Naive B cell (primary cell): ENCODE measurements around the gene LEPROT. TPM values are rescaled to one million over a fixed set of nuclear protein-coding genes. Genes with fewer than 3 reads are reported as not detected.

Source experiments
- ATAC-seq, 2 donors: fragments of 150-1000 bp; cut with Tn5 transposase; 2 replicates each; pipeline ENCODE4 v1.10.0; 2021; ENCODE audit warnings: low read depth in 2 of 2, mild to moderate bottlenecking in 2 of 2, moderate library complexity in 2 of 2
- DNase-seq: peaks from one replicate; pipeline ENCODE4 v3.0.0; 2022
- H3K27ac Mint-ChIP-seq, 6 donors: one replicate each; pipeline ENCODE4 v1.8.0; 2020 to 2022; ENCODE audit warnings: mild to moderate bottlenecking in 6 of 6, mixed read lengths in 6 of 6, moderate library complexity in 5 of 6, inconsistent platforms in 2 of 6
- H3K27me3 Mint-ChIP-seq, 3 donors: one replicate each; pipeline ENCODE4 v1.8.0; 2021 to 2022; ENCODE audit warnings: mixed read lengths in 3 of 3, mild to moderate bottlenecking in 1 of 3
- H3K36me3 Mint-ChIP-seq, 2 donors: one replicate each; pipeline ENCODE4 v1.8.0; 2020 to 2022; ENCODE audit warnings: mixed read lengths in 2 of 2, inconsistent platforms in 1 of 2, mild to moderate bottlenecking in 1 of 2
- H3K4me1 Mint-ChIP-seq, 3 donors: one replicate each; pipeline ENCODE4 v1.8.0; 2020 to 2022; ENCODE audit warnings: mixed read lengths in 3 of 3, inconsistent platforms in 1 of 3, mild to moderate bottlenecking in 1 of 3, moderate library complexity in 1 of 3
- H3K4me3 Mint-ChIP-seq, 8 donors: one replicate each; pipeline ENCODE4 v1.8.0; 2020 to 2022; ENCODE audit warnings: mild to moderate bottlenecking in 8 of 8, mixed read lengths in 8 of 8, moderate library complexity in 8 of 8, inconsistent platforms in 2 of 8
- H3K9me3 Mint-ChIP-seq, 7 donors: one replicate each; pipeline ENCODE4 v1.8.0; 2020 to 2022; ENCODE audit warnings: mixed read lengths in 7 of 7, mild to moderate bottlenecking in 5 of 7, inconsistent platforms in 2 of 7, moderate library complexity in 1 of 7
- polyA plus RNA-seq, 6 donors: library from polyadenylated mRNA; unstranded; fragments of 300-500 nt; fragmentation: Illumina TruSeq; gene quantifications; one replicate each; pipeline ENCODE4 v1.2.3, GENCODE V29; 2021; ENCODE audit warnings: low read depth in 6 of 6

Gene LEPROT
- polyA plus RNA-seq, 6 donors from 2014 or later, result 7.9 to 11.1 (median 8.1) TPM; not detected in 1

DNA sequence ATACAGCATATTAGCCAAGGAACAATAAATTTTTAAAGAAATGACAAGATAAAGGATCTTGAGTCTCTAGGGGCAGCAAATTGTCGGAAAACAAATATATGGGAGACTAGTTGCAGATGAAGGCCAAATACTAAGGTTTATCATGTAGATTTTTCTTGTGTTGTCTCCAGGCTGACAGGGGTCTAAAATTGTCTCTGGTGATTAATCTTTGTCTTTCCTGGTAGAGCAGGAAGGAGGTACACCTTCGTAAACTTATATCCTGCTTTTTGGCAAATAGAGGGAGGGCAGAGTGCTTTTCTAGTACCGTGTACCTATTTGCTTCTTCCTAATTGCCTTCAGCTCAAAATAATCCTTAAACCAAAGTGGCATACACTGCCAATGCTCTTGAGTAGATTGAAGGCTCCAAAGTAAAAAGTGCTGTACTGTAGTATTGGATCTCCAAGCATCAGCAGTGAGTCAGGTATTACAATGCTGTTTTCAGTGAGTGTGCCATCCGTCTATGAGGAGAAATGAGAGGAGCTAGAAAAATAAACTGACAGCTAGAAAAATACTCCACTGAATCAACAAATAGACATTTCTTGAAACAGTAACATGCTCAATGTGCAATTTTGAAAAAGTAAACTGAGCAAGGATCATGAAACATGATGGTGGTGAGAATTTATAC, 1.8 kb upstream of the LEPROT start:
- H3K4me3 Mint-ChIP-seq, result peak overlapping the region in 3 of 8 donors; percentile 39 to 97 (median 48)
- peaks cover 6 to 12% (median 9%) of the 10 kb centered on the region in 3 donors for H3K4me1 Mint-ChIP-seq
- H3K9me3 Mint-ChIP-seq, result no peaks in the 10 kb centered on the region
- peaks cover 5 to 12% (median 9%) of the 10 kb centered on the region in 3 donors for H3K27me3 Mint-ChIP-seq
- H3K27ac Mint-ChIP-seq, result no peak overlapping the region
- H3K36me3 Mint-ChIP-seq, result no peaks in the 10 kb centered on the region
- no peak for ATAC-seq
- no peak for DNase-seq

DNA sequence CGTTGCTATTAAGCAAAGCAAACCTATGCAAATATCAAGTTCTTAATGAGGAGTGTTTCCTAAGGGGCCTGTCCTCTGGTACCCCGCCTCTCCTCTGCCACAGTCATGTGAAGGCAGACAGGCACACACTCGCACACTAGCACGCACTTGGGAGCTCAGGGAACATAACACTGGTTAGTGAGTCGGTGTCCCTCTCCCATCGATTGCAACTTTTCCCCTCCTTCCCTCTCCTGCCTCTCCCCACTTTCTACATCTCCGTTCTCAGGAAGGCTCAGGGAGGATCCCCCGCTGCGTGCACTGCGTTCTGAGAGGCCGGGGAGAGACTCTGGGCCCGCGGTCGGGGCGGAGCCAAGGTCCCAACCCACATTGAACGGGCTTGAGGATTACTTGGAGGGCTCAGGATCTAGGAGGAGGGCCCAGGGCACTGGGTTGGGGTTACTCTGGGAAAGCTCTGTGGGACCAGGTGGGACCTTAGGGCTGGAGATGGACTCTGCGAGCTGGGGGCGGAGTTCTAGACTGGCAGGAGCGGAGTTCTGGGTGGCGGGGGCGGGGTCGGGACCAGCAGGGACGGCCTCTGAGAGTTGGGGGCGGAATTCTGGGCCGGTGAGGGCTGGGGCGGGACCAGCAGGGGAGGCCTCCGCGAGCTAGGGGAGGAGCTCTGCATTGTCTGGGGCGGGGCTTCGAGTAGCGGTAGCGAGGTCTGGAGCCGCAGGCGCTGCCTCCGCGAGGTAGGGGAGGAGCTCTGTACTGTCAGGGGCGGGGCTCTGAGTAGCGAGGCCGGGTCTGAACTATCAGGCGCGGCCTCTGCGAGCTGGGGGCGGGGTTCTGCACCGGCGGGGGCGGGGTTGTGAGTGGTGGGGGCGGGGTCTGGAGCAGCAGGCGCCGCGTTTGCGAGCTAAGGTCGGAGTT, 533 bp upstream of the LEPROT start:
- H3K27me3 Mint-ChIP-seq, result peaks cover 0 to 9% (median 9%) of the 10 kb centered on the region in 3 donors
- H3K36me3 Mint-ChIP-seq, result no peaks in the 10 kb centered on the region
- peak overlapping the region in 1 of 8 donors; percentile 97 for H3K4me3 Mint-ChIP-seq
- peaks cover 6 to 12% (median 9%) of the 10 kb centered on the region in 3 donors for H3K4me1 Mint-ChIP-seq
- peak; percentile 98 for DNase-seq
- ATAC-seq, result peak; percentile 87
- peak overlapping the region in 5 of 6 donors; percentile 91 to 97 (median 94) for H3K27ac Mint-ChIP-seq
- no peaks in the 10 kb centered on the region for H3K9me3 Mint-ChIP-seq

DNA sequence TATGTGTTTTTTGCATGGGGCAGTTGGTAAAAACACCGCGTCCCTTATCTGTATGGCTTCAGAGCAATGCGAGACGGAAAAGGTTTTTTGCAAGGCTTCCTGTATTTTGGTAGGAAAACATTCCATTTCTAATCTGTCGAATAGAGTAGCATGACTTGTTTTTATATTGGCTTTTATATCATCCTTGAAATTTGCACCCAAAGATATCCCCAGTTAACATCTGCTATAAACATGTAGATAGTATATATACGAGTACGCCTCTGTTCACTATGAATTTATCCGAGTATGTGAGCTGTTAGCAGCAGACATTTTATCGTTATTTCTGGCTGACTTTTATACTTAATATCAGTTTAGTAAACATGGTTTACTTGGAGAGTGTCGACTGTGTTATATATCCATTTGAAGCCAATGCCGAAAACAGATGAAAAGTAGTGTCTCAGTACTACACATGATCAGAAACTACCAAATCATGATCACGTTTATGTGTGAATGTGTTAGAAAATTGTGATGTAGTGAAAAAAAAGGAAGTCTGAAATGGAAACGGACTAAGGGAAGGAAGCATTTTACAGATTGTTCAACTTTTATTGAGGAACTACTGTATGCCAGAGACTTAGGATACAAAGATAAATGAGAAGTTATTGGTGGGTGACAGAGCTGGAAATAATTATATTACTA, 1.0 kb downstream of the LEPROT start:
- H3K36me3 Mint-ChIP-seq, result peaks cover 5 to 15% of the 10 kb centered on the region in 2 donors
- H3K9me3 Mint-ChIP-seq, result no peaks in the 10 kb centered on the region
- no peak for DNase-seq
- peaks cover 0 to 5% (median 4%) of the 10 kb centered on the region in 3 donors for H3K27me3 Mint-ChIP-seq
- H3K27ac Mint-ChIP-seq, result no peak overlapping the region
- ATAC-seq, result no peak
- no peak overlapping the region for H3K4me3 Mint-ChIP-seq
- peaks cover 6 to 12% (median 9%) of the 10 kb centered on the region in 3 donors for H3K4me1 Mint-ChIP-seq

DNA sequence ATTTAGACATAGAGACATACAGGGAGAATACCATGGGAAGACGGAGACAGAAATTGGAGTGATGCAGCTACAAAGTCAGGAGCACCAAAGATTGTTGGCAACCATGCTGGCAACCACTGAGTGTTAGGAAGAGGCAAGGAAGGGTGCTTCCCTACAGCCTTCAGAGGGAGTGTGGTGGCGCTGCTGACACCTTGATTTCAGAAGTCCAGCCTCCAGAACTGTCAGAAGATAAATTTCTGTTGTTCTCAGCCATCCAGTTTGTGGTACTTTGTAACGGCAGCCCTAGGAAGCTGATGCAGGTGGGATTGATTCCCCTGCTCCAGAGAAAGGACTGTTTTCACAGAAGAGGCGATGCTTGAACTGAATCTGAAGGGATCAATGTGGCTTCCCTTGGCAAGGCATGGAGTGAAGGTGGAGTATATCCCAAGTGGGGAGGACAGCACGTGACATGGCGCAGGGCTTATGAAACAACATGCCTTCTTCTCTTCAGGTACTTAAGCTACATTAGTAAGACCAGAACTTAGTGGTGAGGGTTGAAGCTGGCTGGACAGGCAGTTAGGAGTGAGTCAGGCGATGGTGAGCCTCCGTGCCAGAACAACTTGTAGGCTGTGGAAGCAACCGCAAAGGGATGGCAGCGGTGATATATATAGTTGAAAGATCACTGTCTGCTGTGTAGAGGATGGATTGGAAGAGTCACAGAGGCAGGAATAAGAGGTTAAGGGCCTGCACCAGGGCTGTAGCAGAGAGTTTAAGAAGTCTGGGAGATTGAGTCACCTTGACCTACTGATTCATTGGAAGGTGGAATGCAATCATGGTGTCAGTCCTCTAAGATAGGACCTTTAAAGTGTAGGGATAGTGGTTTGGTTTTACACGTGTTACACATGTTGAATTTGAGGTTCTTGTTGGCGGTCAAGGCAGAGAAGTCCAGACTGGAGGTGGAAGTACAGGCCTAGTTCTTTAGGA, 2.1 kb downstream of the LEPROT start:
- H3K27ac Mint-ChIP-seq, result no peak overlapping the region
- H3K4me3 Mint-ChIP-seq, result no peak overlapping the region
- H3K27me3 Mint-ChIP-seq, result peaks cover 0 to 2% (median under 1%) of the 10 kb centered on the region in 3 donors
- ATAC-seq, result no peak
- H3K36me3 Mint-ChIP-seq, result peaks cover 5 to 17% of the 10 kb centered on the region in 2 donors
- H3K9me3 Mint-ChIP-seq, result no peaks in the 10 kb centered on the region
- peaks cover 6 to 12% (median 9%) of the 10 kb centered on the region in 3 donors for H3K4me1 Mint-ChIP-seq
- DNase-seq, result no peak

DNA sequence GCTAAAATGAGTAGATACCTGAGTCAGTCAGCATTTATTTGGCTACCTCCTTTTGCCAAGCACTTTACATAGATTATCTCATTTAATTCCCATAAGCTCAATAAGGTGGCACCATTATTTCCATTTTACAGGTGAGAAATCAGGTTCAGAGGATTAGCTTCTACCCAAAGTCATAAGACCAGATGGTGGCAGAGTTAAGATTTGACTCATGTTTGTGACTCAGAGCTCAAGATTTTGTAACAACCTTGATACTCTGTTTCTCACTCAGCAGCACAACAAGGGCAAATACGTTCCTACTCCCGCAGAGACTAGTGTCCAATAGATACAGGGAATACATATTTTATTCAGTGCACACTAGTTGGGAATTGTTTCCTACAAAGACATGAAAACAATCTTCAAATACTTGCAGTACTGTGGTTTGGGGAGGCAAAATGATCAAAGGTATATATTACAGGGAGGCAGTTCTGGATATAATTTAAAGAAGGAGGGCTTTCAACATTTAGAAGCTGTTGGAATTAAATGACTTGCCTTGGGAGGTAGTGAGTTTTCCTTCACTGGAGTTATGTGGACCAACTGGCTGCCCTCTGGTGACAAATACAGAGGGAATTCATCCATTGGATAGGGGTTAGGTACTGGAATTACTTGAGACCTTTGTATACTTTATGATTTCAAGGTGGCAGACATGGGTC, 3.6 kb downstream of the LEPROT start:
- ATAC-seq, result no peak
- Mint-ChIP-seq H3K9me3 (no peaks in the 10 kb centered on the region), H3K27me3 (no peaks in the 10 kb centered on the region), H3K36me3 (peaks cover 5 to 17% of the 10 kb centered on the region in 2 donors), H3K4me3 (no peak overlapping the region), H3K27ac (no peak overlapping the region), H3K4me1 (peaks cover 6 to 12% (median 9%) of the 10 kb centered on the region in 3 donors)
- no peak for DNase-seq

DNA sequence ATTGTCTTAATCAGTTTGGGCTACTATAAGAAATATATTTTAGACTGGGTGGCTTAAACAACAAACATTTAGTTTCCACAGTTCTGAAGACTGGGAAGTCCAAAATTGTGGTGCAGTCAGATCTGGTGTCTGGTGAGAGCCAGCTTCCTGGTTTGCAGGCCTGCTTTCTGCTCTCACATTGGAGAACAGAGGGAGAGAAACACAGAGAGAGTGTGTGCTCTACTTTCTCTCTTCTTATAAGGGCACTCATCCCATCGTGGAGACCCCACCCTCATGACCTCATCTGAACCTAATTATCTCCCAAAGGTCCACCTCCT, 4.1 kb downstream of the LEPROT start:
- no peak for ATAC-seq
- H3K4me3 Mint-ChIP-seq, result no peak overlapping the region
- H3K9me3 Mint-ChIP-seq, result no peaks in the 10 kb centered on the region
- peaks cover 5 to 17% of the 10 kb centered on the region in 2 donors for H3K36me3 Mint-ChIP-seq
- no peak for DNase-seq
- no peak overlapping the region for H3K27ac Mint-ChIP-seq
- no peaks in the 10 kb centered on the region for H3K27me3 Mint-ChIP-seq
- H3K4me1 Mint-ChIP-seq, result peaks cover 4 to 7% (median 7%) of the 10 kb centered on the region in 3 donors

DNA sequence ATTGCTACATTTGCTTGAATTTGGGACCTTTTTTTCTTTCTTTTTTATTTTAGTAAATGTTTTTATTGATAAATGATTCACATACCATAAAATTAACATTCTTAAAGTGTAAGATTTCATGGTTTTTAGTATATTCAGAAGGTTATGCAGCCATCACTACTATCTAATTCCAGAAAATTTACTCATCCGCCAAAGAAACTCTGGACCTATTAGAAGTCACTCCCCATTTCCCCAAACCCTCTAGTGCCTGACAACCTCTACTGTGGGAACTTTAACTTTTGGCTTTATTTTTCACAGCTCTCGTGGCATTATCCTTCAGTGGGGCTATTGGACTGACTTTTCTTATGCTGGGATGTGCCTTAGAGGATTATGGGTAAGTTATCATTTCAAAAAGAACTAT, 4.5 kb downstream of the LEPROT start:
- H3K27me3 Mint-ChIP-seq, result no peaks in the 10 kb centered on the region
- no peak for DNase-seq
- H3K4me1 Mint-ChIP-seq, result peaks cover 0 to 2% (median 2%) of the 10 kb centered on the region in 3 donors
- H3K36me3 Mint-ChIP-seq, result peaks cover 5 to 17% of the 10 kb centered on the region in 2 donors
- no peaks in the 10 kb centered on the region for H3K9me3 Mint-ChIP-seq
- ATAC-seq, result no peak
- no peak overlapping the region for H3K27ac Mint-ChIP-seq
- no peak overlapping the region for H3K4me3 Mint-ChIP-seq

DNA sequence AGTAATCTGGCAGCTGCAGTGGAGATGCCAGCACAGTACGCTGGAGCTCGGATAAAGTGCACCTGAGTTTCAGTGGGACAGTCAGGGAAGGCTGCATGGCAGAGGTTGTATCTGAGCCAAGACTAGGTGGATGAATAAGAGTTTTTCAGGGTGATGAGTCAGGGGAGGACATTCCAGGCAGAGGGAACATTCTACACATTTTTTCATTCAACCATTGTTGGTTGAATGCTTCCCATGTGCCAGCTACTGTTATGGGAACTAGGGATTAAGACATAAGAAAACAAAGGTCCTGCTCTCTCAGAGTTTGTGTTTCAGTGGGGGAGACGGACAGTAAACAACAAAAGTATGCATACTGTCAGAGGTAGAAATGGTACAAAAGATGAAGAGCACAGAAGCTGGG, 5.2 kb downstream of the LEPROT start:
- Mint-ChIP-seq H3K9me3 (no peaks in the 10 kb centered on the region), H3K4me3 (no peak overlapping the region), H3K27me3 (no peaks in the 10 kb centered on the region), H3K36me3 (peaks cover 5 to 17% of the 10 kb centered on the region in 2 donors), H3K4me1 (no peaks in the 10 kb centered on the region), H3K27ac (no peak overlapping the region)
- ATAC-seq (no peak), DNase-seq (no peak)

DNA sequence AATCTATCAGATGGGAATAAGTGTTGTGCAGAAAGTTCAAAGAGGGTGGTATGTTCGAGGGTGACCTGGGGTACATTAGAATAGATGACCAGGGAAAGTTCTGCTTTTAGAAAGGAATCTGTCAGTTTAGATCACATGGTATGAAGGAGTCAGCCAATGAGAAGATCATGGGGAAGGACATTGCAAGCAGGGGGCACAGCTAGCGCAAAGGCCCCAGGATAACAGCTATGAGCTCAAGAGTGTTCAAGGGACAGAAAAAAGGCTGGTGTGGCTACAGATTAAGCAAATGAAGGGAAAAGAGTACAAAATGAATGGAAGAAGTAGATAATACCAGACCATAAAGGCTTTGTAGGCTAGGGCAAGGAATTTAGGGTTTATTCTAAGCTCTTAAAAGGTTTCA, 8.6 kb downstream of the LEPROT start:
- H3K36me3 Mint-ChIP-seq, result peaks cover 5 to 17% of the 10 kb centered on the region in 2 donors
- no peaks in the 10 kb centered on the region for H3K9me3 Mint-ChIP-seq

DNA sequence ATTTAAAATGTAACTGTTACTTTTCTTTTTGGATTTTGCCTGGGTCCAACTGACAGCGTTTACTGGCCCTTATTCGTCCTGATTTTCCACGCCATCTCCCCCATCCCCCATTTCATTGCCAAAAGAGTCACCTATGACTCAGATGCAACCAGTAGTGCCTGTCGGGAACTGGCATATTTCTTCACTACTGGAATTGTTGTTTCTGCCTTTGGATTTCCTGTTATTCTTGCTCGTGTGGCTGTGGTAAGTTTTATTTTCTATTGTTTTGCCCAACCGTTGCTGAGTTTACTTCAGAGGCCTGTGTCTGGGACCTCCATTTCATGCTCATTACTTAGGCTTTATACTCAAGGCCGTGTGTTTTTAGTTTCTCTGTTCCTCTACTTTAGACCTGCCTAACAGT, 9.3 kb downstream of the LEPROT start:
- no peak overlapping the region for H3K27ac Mint-ChIP-seq
- no peak for ATAC-seq
- no peak overlapping the region for H3K4me3 Mint-ChIP-seq
- no peaks in the 10 kb centered on the region for H3K4me1 Mint-ChIP-seq
- peaks cover 5 to 17% of the 10 kb centered on the region in 2 donors for H3K36me3 Mint-ChIP-seq
- no peaks in the 10 kb centered on the region for H3K9me3 Mint-ChIP-seq
- DNase-seq, result no peak
- no peaks in the 10 kb centered on the region for H3K27me3 Mint-ChIP-seq

More for the DNA sequence above, 8.6 kb downstream of the LEPROT start:
- ATAC-seq (no peak), DNase-seq (no peak)
- H3K4me3 Mint-ChIP-seq, result no peak overlapping the region
- H3K4me1 Mint-ChIP-seq, result no peaks in the 10 kb centered on the region
- H3K27ac Mint-ChIP-seq, result no peak overlapping the region
- H3K27me3 Mint-ChIP-seq, result no peaks in the 10 kb centered on the region

DNA sequence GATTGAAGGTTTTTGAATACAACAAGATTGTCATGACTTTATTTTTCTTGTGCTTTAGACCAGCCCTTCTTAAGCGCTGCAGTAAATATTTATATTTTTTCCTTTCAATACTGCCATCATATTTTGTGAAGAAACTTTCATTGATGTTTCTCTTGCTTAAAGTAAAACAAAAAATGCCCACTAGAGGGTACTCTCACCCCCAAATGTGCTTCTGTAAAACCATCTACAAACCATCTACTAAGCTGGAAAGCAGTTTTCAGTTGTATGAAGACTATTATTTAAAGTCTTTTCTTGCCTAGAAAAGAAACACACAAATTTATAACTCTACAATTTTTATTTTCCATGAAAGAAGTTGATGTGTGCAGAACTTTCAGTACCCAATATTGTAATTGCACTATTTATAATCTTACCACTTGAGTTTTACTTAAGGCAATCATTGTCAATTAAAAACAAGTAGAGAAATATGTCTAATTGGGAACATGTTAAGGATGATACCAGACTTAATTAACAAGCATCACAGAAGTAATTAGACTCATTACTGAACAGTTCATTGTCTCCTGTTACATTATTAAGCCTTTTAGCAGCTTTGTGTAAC, 10.7 kb downstream of the LEPROT start:
- peaks cover 3 to 5% of the 10 kb centered on the region in 2 donors for H3K36me3 Mint-ChIP-seq

DNA sequence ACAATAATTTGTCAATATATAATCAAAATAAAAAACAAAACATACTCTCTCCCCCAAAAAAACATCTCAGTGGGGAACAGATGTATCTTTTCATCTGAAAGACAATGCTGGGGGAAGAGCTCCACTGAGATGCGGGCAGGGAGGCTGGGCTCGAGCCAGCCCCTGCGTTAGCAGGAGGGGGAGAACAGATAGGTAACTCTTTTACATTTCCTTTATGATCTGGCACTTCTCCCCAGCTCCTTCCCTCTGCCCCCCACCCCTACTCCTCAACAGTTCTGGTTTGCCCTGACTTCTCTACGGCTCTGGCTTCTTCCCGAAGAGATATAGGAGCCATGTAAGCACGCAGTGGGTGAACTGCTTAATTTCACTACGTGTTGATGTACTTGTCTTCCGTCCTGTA, 12.4 kb downstream of the LEPROT start:
- DNase-seq, result no peak
- H3K4me3 Mint-ChIP-seq, result no peak overlapping the region
- no peaks in the 10 kb centered on the region for H3K27me3 Mint-ChIP-seq
- no peaks in the 10 kb centered on the region for H3K4me1 Mint-ChIP-seq
- H3K9me3 Mint-ChIP-seq, result no peaks in the 10 kb centered on the region
- no peaks in the 10 kb centered on the region for H3K36me3 Mint-ChIP-seq
- no peak overlapping the region for H3K27ac Mint-ChIP-seq
- ATAC-seq, result no peak

More for the DNA sequence above, 10.7 kb downstream of the LEPROT start:
- Mint-ChIP-seq H3K4me3 (no peak overlapping the region), H3K9me3 (no peaks in the 10 kb centered on the region), H3K27ac (no peak overlapping the region), H3K4me1 (no peaks in the 10 kb centered on the region), H3K27me3 (no peaks in the 10 kb centered on the region)
- DNase-seq (no peak), ATAC-seq (no peak)
